ENCODE data around the gene RIC8A. TPM values are rescaled to one million over a fixed set of nuclear protein-coding genes. Genes with fewer than 3 reads are reported as not detected.
"Not testable (repeated sequence)": the region's sequence is repeated elsewhere in the genome, so short reads cannot be mapped to it uniquely, and the experiment has no call there.

RIC8A gene
- total RNA-seq = 100 to 1,000 TPM in 2 of 4 donors, 10 to 100 TPM in 2; 84.5 to 376 (median 192) TPM

GRCh38 chr11:207208-207862 is at the start of gene RIC8A, which contains the start of gene BET1L:
Gene RIC8A (plus strand): TSS chr11:207708. CDS start chr11:208855, 1,147 bp downstream.
Gene BET1L (minus strand): TSS chr11:207399. CDS start chr11:207321, 78 bp downstream.
- Histone ChIP-seq H3K27ac (peak within 1 kb of the TSS; percentile 89 to 94), H3K9me3 (no peaks in the 10 kb centered on the region), H3K27me3 (no peaks in the 10 kb centered on the region), H3K4me3 (peak within 1 kb of the TSS; percentile 91 to 92), H3K36me3 (no peaks in the 10 kb centered on the region), H3K4me1 (peaks cover 13 to 28% of the 10 kb centered on the region in 2 donors)
- TF ChIP-seq CTCF (IDR thresholded peaks at IDR 0.05) (peak in 1 of 4 experiments; percentile 28), POLR2A (IDR thresholded peaks at IDR 0.05) (peak; percentile 90 to 93)
- peak; percentile 96 to 98 for DNase-seq
- intact Hi-C loops (cut with DNase I; ENCODE audit: low total_unique reads) = loop anchor here (10.0 kb wide), 1 partner anchor 167 kb away; no protein-coding TSS in a partner anchor

DNA sequence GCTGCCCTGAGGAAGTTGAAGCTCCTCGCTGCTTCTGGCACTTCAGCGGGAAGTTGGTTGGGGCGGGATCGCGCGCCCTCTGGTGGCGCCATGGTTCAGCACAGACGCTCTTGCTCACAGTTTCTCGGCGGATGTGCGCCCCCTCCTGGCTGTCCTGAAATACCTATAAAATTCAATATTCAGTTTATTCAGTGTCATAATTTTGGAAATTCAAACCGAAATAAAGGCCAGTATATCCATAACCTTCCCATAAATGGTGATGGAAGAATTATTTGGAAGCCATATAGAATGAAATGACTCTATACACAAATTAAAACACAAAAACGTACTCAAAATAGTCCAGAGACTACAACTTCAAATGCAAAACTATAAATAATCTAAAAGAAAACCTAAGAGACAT is 27.3 kb upstream of the RIC8A start:
- H3K36me3 ChIP-seq; H3K9me3 ChIP-seq; H3K4me3 ChIP-seq; H3K27me3 ChIP-seq; H3K27ac ChIP-seq; DNase-seq; intact Hi-C loops (cut with DNase I; ENCODE audit: low total_unique reads); H3K4me1 ChIP-seq: not testable (repeated sequence)
- peak in 1 of 4 experiments; percentile 28 for TF ChIP-seq CTCF (IDR thresholded peaks at IDR 0.05)

- DNase-seq; H3K27ac ChIP-seq; H3K36me3 ChIP-seq; H3K27me3 ChIP-seq; H3K4me3 ChIP-seq; intact Hi-C loops (cut with DNase I; ENCODE audit: low total_unique reads); H3K9me3 ChIP-seq; H3K4me1 ChIP-seq: not testable (repeated sequence)
Observed at GRCh38 chr11:189200-189783, 18.2 kb upstream of the RIC8A start.

DNA sequence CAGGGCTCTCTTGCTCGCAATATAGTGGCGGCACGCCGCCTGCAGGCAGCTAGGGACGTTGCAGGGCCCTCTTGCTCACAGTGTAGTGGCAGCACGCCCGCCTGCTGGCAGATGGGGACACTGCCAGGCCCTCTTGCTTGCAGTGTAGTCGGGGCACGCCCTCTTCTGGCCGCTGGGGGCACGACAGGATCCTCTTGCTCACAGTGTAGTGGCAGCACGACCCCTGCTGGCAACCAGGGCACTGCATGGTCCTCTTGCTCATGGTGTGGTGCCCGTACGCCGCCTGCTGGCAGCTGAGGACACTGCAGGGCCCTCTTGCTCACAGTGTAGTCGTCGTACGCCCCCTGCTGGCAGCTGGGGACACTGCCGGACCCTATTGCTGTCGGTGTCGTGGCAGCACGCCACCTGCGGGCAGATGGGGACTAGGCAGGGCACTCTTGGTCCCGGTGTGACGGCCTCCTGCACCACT is 17.6 kb upstream of the RIC8A start:
- peak in 1 of 2 donors; percentile 20 for DNase-seq
- H3K27me3 ChIP-seq = not testable (repeated sequence)

DNA sequence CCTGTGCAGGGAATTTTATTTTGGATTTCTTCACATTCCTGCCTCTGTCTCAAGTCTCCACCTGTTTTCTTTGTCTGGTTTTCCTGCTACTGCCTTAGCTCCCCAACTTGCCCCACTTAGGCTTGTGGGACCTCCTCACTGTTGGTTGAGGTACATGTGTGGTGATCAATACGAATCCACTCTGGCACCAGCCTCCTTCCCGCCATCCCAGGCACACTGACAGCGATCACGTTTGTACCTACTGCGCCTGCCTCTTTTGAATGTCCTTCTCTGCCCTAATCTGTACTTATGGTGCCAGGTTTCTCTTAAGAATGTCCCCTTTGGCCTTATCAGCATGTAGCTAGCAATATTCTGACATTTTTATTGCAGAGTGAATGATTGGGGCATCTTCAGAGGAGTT is 17.0 kb upstream of the RIC8A start:
- intact Hi-C loops (cut with DNase I; ENCODE audit: low total_unique reads) = not testable (repeated sequence)

More for the DNA sequence above, 17.6 kb upstream of the RIC8A start:
- H3K4me3 ChIP-seq; H3K27ac ChIP-seq; H3K4me1 ChIP-seq; H3K36me3 ChIP-seq; H3K9me3 ChIP-seq; intact Hi-C loops (cut with DNase I; ENCODE audit: low total_unique reads): not testable (repeated sequence)

GRCh38 chr11:191490-192478 is 15.7 kb upstream of the RIC8A start:
- H3K4me3 ChIP-seq; H3K4me1 ChIP-seq; H3K27ac ChIP-seq; H3K27me3 ChIP-seq; H3K9me3 ChIP-seq; H3K36me3 ChIP-seq; intact Hi-C loops (cut with DNase I; ENCODE audit: low total_unique reads): not testable (repeated sequence)
- DNase-seq = peak in 1 of 2 donors; percentile 41
- peak in 3 of 4 experiments; percentile 12 to 35 (median 29) for TF ChIP-seq CTCF (IDR thresholded peaks at IDR 0.05)

More for the DNA sequence above, 17.0 kb upstream of the RIC8A start:
- not testable (repeated sequence) for H3K36me3 ChIP-seq, H3K27me3 ChIP-seq, H3K9me3 ChIP-seq, H3K4me1 ChIP-seq, H3K27ac ChIP-seq, H3K4me3 ChIP-seq
- peak in 1 of 2 donors; percentile 10 for DNase-seq

GRCh38 chr11:192674-193128 is 14.8 kb upstream of the RIC8A start, which contains the start of gene SCGB1C1:
Gene SCGB1C1 (plus strand): TSS chr11:193078. CDS start chr11:193100, 22 bp downstream.
- DNase-seq = not testable (repeated sequence)

DNA sequence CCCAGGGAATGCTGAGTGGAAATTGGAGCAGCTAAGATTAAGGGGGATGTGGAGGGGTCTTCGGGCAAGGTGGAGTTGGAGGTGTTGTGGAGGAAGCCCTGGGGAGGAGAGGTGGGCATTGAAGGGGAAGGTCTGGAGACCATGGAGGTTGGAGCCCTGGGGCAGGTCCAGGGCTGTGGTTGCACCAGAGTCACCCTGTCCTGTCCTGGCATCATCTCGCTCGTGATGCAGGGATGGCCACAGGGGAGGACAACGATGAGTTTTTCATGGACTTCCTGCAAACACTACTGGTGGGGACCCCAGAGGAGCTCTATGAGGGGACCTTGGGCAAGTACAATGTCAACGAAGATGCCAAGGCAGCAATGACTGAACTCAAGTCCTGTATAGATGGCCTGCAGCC is 14.0 kb upstream of the RIC8A start:
- H3K4me1 ChIP-seq; H3K27ac ChIP-seq; H3K36me3 ChIP-seq; H3K9me3 ChIP-seq; H3K4me3 ChIP-seq; H3K27me3 ChIP-seq; intact Hi-C loops (cut with DNase I; ENCODE audit: low total_unique reads): not testable (repeated sequence)
- peak in 1 of 2 donors; percentile 12 for DNase-seq

More at GRCh38 chr11:192674-193128, 14.8 kb upstream of the RIC8A start, which contains the start of gene SCGB1C1:
- H3K9me3 ChIP-seq; H3K27me3 ChIP-seq; H3K4me1 ChIP-seq; H3K4me3 ChIP-seq; H3K27ac ChIP-seq; intact Hi-C loops (cut with DNase I; ENCODE audit: low total_unique reads); H3K36me3 ChIP-seq: not testable (repeated sequence)
